MCF 10A (cell line): ENCODE measurements around the gene GPC6. TPM values are rescaled to one million over a fixed set of nuclear protein-coding genes. Genes with fewer than 3 reads are reported as not detected.

Experiments
- BruUV-seq: library from RNA; stranded (reverse); fragments of 400-500 nt; replicated peaks from 2 replicates; lab custom pipeline; 2021; lab: Mats Ljungman, UMichigan
- CTCF ChIA-PET: fragments of 300-600 bp; sonication (Branson Sonifier 250); formaldehyde crosslinking; extraction: SDS; loops from one replicate; lab custom pipeline; 2021; ENCODE audit warnings: antibody characterized with exemption, inconsistent platforms; lab: Yijun Ruan, JAX
- POLR2A ChIA-PET: fragments of 300-600, 350-650 bp; sonication (Branson Sonifier 250); formaldehyde crosslinking; extraction: SDS; loops from one replicate; lab custom pipeline; 2020; ENCODE audit warnings: antibody characterized with exemption, inconsistent platforms; lab: Yijun Ruan, JAX
- DNase-seq: peaks from one replicate; pipeline ENCODE4 v3.0.0-alpha.2; 2018; ENCODE audit not compliant: unreplicated experiment
- H3K27ac Mint-ChIP-seq: one replicate; pipeline ENCODE4 v1.8.0; 2022; ENCODE audit warnings: mild to moderate bottlenecking, low read depth, mixed read lengths; ENCODE audit not compliant: unreplicated experiment
- H3K27me3 Mint-ChIP-seq: one replicate; pipeline ENCODE4 v1.8.0; 2022; ENCODE audit warnings: mixed read lengths; ENCODE audit not compliant: insufficient read depth, unreplicated experiment
- H3K36me3 Mint-ChIP-seq: one replicate; pipeline ENCODE4 v1.8.0; 2022; ENCODE audit warnings: mild to moderate bottlenecking, moderate library complexity, mixed read lengths; ENCODE audit not compliant: insufficient read depth, unreplicated experiment
- H3K4me1 Mint-ChIP-seq: one replicate; pipeline ENCODE4 v1.8.0; 2022; ENCODE audit warnings: mixed read lengths; ENCODE audit not compliant: insufficient read depth, unreplicated experiment
- H3K4me3 Mint-ChIP-seq: one replicate; pipeline ENCODE4 v1.8.0; 2022; ENCODE audit warnings: mild to moderate bottlenecking, moderate library complexity, mixed read lengths; ENCODE audit not compliant: unreplicated experiment
- H3K9me3 Mint-ChIP-seq: one replicate; pipeline ENCODE4 v1.8.0; 2022; ENCODE audit warnings: mixed read lengths; ENCODE audit not compliant: unreplicated experiment
- intact Hi-C: fragments of 100-400 bp; cut with micrococcal nuclease; formaldehyde crosslinking; loops from 2 replicates; pipeline ENCODE4 v1.14.1; 2022
- total RNA-seq: library from RNA; stranded (reverse); gene quantifications from 2 replicates; pipeline ENCODE4 v1.2.3, GENCODE V29; 2022
- TF ChIP-seq, protein P1 (sequence below): fragments of 200-600 bp; IDR thresholded peaks from one replicate; pipeline ENCODE4 v1.8.0; 2022; ENCODE audit warnings: antibody characterized with exemption, mild to moderate bottlenecking; ENCODE audit not compliant: unreplicated experiment

Gene GPC6
- total RNA-seq, 1 experiment from 2014 or later = 8.4 TPM

GRCh38 chr13:93562676-93563075, 336.1 kb downstream of the GPC6 start:
- no TSS peak for BruUV-seq
- ChIA-PET POLR2A (no interaction called here), CTCF (interaction anchor here (0.7 kb wide), 1 partner anchor 31 kb away, joined by 3 read pairs; no protein-coding TSS in a partner anchor)
- no peak overlapping the region for H3K27ac Mint-ChIP-seq
- no peaks in the 10 kb centered on the region for H3K9me3 Mint-ChIP-seq
- H3K4me3 Mint-ChIP-seq = no peak overlapping the region
- intact Hi-C loops = loop anchor here (5.0 kb wide), 1 partner anchor 335 kb away; the partner anchor contains the start of gene GPC6
- peaks cover 15% of the 10 kb centered on the region for H3K4me1 Mint-ChIP-seq
- H3K36me3 Mint-ChIP-seq = no peaks in the 10 kb centered on the region
- no peaks in the 10 kb centered on the region for H3K27me3 Mint-ChIP-seq
- no peak for DNase-seq
- TF ChIP-seq, protein P1, sequence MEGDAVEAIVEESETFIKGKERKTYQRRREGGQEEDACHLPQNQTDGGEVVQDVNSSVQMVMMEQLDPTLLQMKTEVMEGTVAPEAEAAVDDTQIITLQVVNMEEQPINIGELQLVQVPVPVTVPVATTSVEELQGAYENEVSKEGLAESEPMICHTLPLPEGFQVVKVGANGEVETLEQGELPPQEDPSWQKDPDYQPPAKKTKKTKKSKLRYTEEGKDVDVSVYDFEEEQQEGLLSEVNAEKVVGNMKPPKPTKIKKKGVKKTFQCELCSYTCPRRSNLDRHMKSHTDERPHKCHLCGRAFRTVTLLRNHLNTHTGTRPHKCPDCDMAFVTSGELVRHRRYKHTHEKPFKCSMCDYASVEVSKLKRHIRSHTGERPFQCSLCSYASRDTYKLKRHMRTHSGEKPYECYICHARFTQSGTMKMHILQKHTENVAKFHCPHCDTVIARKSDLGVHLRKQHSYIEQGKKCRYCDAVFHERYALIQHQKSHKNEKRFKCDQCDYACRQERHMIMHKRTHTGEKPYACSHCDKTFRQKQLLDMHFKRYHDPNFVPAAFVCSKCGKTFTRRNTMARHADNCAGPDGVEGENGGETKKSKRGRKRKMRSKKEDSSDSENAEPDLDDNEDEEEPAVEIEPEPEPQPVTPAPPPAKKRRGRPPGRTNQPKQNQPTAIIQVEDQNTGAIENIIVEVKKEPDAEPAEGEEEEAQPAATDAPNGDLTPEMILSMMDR = no peak

- CTCF ChIA-PET = no interaction called here
- no peaks in the 10 kb centered on the region for H3K4me1 Mint-ChIP-seq
- no peak for DNase-seq
Measured at GRCh38 chr13:93577105-93577504, 350.5 kb downstream of the GPC6 start.

DNA sequence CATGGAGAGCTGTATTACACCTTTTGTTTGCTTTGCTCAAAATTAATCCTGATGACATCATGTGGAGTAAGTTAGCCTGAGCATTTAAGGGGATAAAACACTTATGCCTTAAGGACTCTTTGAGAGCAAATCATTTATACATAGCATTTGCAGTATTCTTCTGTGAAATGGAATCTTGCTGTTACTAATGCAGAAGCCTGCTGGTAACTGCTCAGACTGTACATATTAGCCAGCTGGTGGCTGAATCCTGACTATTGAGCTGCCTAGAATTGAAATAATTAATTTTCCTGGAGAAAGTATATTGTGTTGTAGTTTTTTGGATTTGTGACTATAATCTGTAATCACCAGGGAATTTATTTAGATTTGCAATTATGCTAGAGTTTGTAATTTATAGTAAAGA, 363.2 kb downstream of the GPC6 start:
- CTCF ChIA-PET = interaction anchor here (1.2 kb wide), 1 partner anchor 8 kb away, joined by 3 read pairs; no protein-coding TSS in a partner anchor
- no TSS peak for BruUV-seq
- intact Hi-C loops = no loop called here

More at GRCh38 chr13:93577105-93577504, 350.5 kb downstream of the GPC6 start:
- POLR2A ChIA-PET = no interaction called here
- intact Hi-C loops = no loop called here
- BruUV-seq = no TSS peak
- TF ChIP-seq, protein P1 = no peak
- H3K27me3 Mint-ChIP-seq = no peaks in the 10 kb centered on the region
- H3K4me3 Mint-ChIP-seq = no peak overlapping the region
- no peak overlapping the region for H3K27ac Mint-ChIP-seq
- H3K36me3 Mint-ChIP-seq = no peaks in the 10 kb centered on the region
- no peaks in the 10 kb centered on the region for H3K9me3 Mint-ChIP-seq

GRCh38 chr13:93603043-93603442, 376.4 kb downstream of the GPC6 start:
- intact Hi-C loops = loop anchor here (2.0 kb wide), 1 partner anchor 374 kb away; no protein-coding TSS in a partner anchor

More for the DNA sequence above, 363.2 kb downstream of the GPC6 start:
- peaks cover 7% of the 10 kb centered on the region for H3K9me3 Mint-ChIP-seq
- TF ChIP-seq, protein P1 = no peak
- no peaks in the 10 kb centered on the region for H3K36me3 Mint-ChIP-seq
- H3K4me3 Mint-ChIP-seq = no peak overlapping the region
- H3K27ac Mint-ChIP-seq = no peak overlapping the region
- H3K27me3 Mint-ChIP-seq = no peaks in the 10 kb centered on the region
- H3K4me1 Mint-ChIP-seq = no peaks in the 10 kb centered on the region
- DNase-seq = no peak
- POLR2A ChIA-PET = interaction anchor here (0.9 to 1.8 kb wide), 2 partner anchors 10 to 11 kb away, joined by 4 to 6 read pairs; no protein-coding TSS in a partner anchor

More at GRCh38 chr13:93603043-93603442, 376.4 kb downstream of the GPC6 start:
- Mint-ChIP-seq H3K27me3 (no peaks in the 10 kb centered on the region), H3K9me3 (no peaks in the 10 kb centered on the region), H3K36me3 (peaks cover 4% of the 10 kb centered on the region), H3K4me3 (no peak overlapping the region), H3K27ac (peak overlapping the region; percentile 65), H3K4me1 (peaks cover 6% of the 10 kb centered on the region)
- peak; percentile 92 for DNase-seq
- TF ChIP-seq, protein P1 = no peak
- ChIA-PET POLR2A (interaction anchor here (0.6 kb wide), 1 partner anchor 1249 kb away, joined by 3 read pairs; no protein-coding TSS in a partner anchor), CTCF (interaction anchor here (0.7 kb wide), 2 partner anchors 148 to 743 kb away, joined by 3 read pairs; no protein-coding TSS in a partner anchor)
- BruUV-seq = no TSS peak
